Naive B cell (primary cell): ENCODE results near the gene EMC6. TPM values are rescaled to one million over a fixed set of nuclear protein-coding genes. Genes with fewer than 3 reads are reported as not detected.
"Not testable (repeated sequence)": the region's sequence is repeated elsewhere in the genome, so short reads cannot be mapped to it uniquely, and the experiment has no call there.

Source experiments
- ATAC-seq, 2 donors: fragments of 150-1000 bp; cut with Tn5 transposase; 2 replicates each; pipeline ENCODE4 v1.10.0; 2021; ENCODE audit warnings: low read depth in 2 of 2, mild to moderate bottlenecking in 2 of 2, moderate library complexity in 2 of 2
- DNase-seq: peaks from one replicate; pipeline ENCODE4 v3.0.0; 2022
- H3K27ac Mint-ChIP-seq, 6 donors: one replicate each; pipeline ENCODE4 v1.8.0; 2020 to 2022; ENCODE audit warnings: mild to moderate bottlenecking in 6 of 6, mixed read lengths in 6 of 6, moderate library complexity in 5 of 6, inconsistent platforms in 2 of 6
- H3K27me3 Mint-ChIP-seq, 3 donors: one replicate each; pipeline ENCODE4 v1.8.0; 2021 to 2022; ENCODE audit warnings: mixed read lengths in 3 of 3, mild to moderate bottlenecking in 1 of 3
- H3K36me3 Mint-ChIP-seq, 2 donors: one replicate each; pipeline ENCODE4 v1.8.0; 2020 to 2022; ENCODE audit warnings: mixed read lengths in 2 of 2, inconsistent platforms in 1 of 2, mild to moderate bottlenecking in 1 of 2
- H3K4me1 Mint-ChIP-seq, 3 donors: one replicate each; pipeline ENCODE4 v1.8.0; 2020 to 2022; ENCODE audit warnings: mixed read lengths in 3 of 3, inconsistent platforms in 1 of 3, mild to moderate bottlenecking in 1 of 3, moderate library complexity in 1 of 3
- H3K4me3 Mint-ChIP-seq, 8 donors: one replicate each; pipeline ENCODE4 v1.8.0; 2020 to 2022; ENCODE audit warnings: mild to moderate bottlenecking in 8 of 8, mixed read lengths in 8 of 8, moderate library complexity in 8 of 8, inconsistent platforms in 2 of 8
- H3K9me3 Mint-ChIP-seq, 7 donors: one replicate each; pipeline ENCODE4 v1.8.0; 2020 to 2022; ENCODE audit warnings: mixed read lengths in 7 of 7, mild to moderate bottlenecking in 5 of 7, inconsistent platforms in 2 of 7, moderate library complexity in 1 of 7
- polyA plus RNA-seq, 6 donors: library from polyadenylated mRNA; unstranded; fragments of 300-500 nt; fragmentation: Illumina TruSeq; gene quantifications; one replicate each; pipeline ENCODE4 v1.2.3, GENCODE V29; 2021; ENCODE audit warnings: low read depth in 6 of 6

The EMC6 gene
- polyA plus RNA-seq, 6 donors from 2014 or later: 38.9 to 83.4 (median 55.2) TPM

- Mint-ChIP-seq H3K4me3 (peak overlapping the region; percentile 95 to 99 (median 98)), H3K27me3 (no peaks in the 10 kb centered on the region), H3K4me1 (peaks cover 35 to 71% (median 64%) of the 10 kb centered on the region in 3 donors), H3K36me3 (peaks cover 8 to 15% of the 10 kb centered on the region in 2 donors), H3K9me3 (no peaks in the 10 kb centered on the region), H3K27ac (peak overlapping the region; percentile 95 to 99 (median 98))
- DNase-seq (peak; percentile 81), ATAC-seq (peak; percentile 63 to 67)
Measured at GRCh38 chr17:3693829-3694231, 25.2 kb downstream of the EMC6 start.

- Mint-ChIP-seq H3K9me3 (peaks cover 0 to 2% (median 0%) of the 10 kb centered on the region in 7 donors), H3K27ac (peak overlapping the region in 5 of 6 donors; percentile 51 to 99 (median 96)), H3K4me3 (peak overlapping the region; percentile 95 to 99 (median 98)), H3K4me1 (peaks cover 30 to 74% (median 68%) of the 10 kb centered on the region in 3 donors), H3K27me3 (no peaks in the 10 kb centered on the region), H3K36me3 (peaks cover 3 to 15% of the 10 kb centered on the region in 2 donors)
- DNase-seq: peak; percentile 39
- peak; percentile 3 for ATAC-seq
Measured at GRCh38 chr17:3695129-3695722, 26.6 kb downstream of the EMC6 start.

GRCh38 chr17:3695723-3696411 lies 27.3 kb downstream of the EMC6 start, which contains the start of gene P2RX5:
Gene P2RX5, minus strand, starts transcription at chr17:3696155. Its CDS starts 150 bp downstream, at chr17:3696005.
- peaks cover 3 to 15% of the 10 kb centered on the region in 2 donors for H3K36me3 Mint-ChIP-seq
- peaks cover 0 to 2% (median 0%) of the 10 kb centered on the region in 7 donors for H3K9me3 Mint-ChIP-seq
- DNase-seq: peak; percentile 69
- ATAC-seq: peak; percentile 55 to 61
- peak within 1 kb of the TSS; percentile 95 to 100 (median 99) for H3K4me3 Mint-ChIP-seq
- peak within 1 kb of the TSS; percentile 95 to 99 (median 99) for H3K27ac Mint-ChIP-seq
- H3K4me1 Mint-ChIP-seq: peaks cover 26 to 74% (median 68%) of the 10 kb centered on the region in 3 donors
- H3K27me3 Mint-ChIP-seq: no peaks in the 10 kb centered on the region

DNA sequence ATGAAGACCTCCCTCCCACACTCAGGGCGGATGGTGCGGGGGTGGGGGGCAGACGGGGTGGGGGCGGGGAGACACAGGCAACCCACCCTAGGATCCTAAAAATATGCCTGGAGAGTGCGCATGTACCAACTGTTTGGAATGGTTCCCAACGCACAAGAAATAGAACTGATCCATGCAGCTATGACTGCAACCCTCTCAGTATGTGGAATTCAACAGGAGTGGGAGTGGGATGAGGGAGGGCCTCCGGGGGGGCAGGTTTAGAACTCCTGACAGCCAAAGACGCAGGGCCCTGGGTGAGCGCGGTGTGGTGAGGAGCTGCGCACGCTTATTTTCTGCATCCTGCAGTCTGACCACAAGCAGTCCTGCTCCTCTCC lies 28.5 kb downstream of the EMC6 start:
- DNase-seq (no peak), ATAC-seq (no peak)
- Mint-ChIP-seq H3K36me3 (peaks cover 3 to 15% of the 10 kb centered on the region in 2 donors), H3K4me1 (peaks cover 22 to 65% (median 64%) of the 10 kb centered on the region in 3 donors), H3K4me3 (peak overlapping the region; percentile 80 to 100 (median 98)), H3K9me3 (peaks cover 0 to 2% (median 0%) of the 10 kb centered on the region in 7 donors), H3K27me3 (no peaks in the 10 kb centered on the region), H3K27ac (peak overlapping the region in 2 of 6 donors; percentile 47 to 95)

- ATAC-seq (no peak), DNase-seq (no peak)
- Mint-ChIP-seq H3K27ac (peak overlapping the region in 1 of 6 donors; percentile 69), H3K36me3 (peaks cover 8 to 15% of the 10 kb centered on the region in 2 donors), H3K4me3 (peak overlapping the region in 6 of 8 donors; percentile 9 to 98 (median 82)), H3K4me1 (peaks cover 21 to 66% (median 64%) of the 10 kb centered on the region in 3 donors), H3K27me3 (no peaks in the 10 kb centered on the region), H3K9me3 (peaks cover 0 to 7% (median 0%) of the 10 kb centered on the region in 7 donors)
Measured at GRCh38 chr17:3698139-3698538, 29.5 kb downstream of the EMC6 start.

DNA sequence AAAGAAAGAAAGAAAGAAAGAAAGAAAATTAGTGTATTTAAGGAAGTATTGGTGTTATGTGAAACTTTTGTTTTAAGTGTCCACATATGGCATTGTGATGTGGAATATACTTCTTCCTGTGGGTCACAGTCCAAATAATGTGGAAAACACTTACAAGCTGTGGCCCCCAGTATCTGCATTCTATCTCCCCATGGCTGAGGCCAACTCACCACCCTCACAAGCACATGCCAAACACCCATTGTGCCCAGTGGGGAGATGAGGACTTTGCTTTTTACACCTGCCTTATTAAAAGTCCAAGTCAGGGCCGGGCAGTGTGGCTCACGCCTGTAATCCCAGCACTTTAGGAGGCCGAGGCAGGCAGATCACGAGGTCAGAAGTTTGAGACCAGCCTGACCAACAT lies 31.3 kb downstream of the EMC6 start:
- Mint-ChIP-seq H3K4me3 (no peak overlapping the region), H3K27me3 (no peaks in the 10 kb centered on the region), H3K4me1 (peaks cover 10 to 68% (median 63%) of the 10 kb centered on the region in 3 donors), H3K9me3 (peaks cover 0 to 7% (median 0%) of the 10 kb centered on the region in 7 donors), H3K27ac (no peak overlapping the region), H3K36me3 (peaks cover 4 to 8% of the 10 kb centered on the region in 2 donors)
- ATAC-seq: no peak
- no peak for DNase-seq

DNA sequence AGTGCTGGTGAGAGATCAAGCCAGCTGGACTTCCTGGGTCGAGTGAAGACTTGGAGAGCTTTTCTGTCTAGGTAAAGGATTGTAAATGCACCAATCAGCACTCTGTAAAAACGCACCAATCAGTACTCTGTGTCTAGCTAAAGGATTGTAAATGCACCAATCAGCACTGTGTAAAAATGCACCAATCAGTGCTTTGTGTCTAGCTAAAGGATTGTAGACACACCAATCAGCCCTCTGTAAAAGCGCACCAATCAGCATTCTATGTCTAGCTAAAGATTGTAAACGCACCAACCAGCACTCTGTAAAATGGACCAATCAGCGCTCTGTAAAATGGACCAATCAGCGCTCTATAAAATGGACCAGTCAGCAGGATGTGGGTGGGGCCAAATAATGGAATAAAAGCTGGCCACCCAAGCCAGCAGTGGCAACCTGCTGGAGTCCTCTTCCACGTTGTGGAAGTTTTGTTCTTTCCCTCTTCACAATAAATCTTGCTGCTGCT lies 33.5 kb downstream of the EMC6 start:
- not testable (repeated sequence) for H3K27ac Mint-ChIP-seq, H3K9me3 Mint-ChIP-seq
- peaks cover 12 to 75% (median 61%) of the 10 kb centered on the region in 3 donors for H3K4me1 Mint-ChIP-seq

DNA sequence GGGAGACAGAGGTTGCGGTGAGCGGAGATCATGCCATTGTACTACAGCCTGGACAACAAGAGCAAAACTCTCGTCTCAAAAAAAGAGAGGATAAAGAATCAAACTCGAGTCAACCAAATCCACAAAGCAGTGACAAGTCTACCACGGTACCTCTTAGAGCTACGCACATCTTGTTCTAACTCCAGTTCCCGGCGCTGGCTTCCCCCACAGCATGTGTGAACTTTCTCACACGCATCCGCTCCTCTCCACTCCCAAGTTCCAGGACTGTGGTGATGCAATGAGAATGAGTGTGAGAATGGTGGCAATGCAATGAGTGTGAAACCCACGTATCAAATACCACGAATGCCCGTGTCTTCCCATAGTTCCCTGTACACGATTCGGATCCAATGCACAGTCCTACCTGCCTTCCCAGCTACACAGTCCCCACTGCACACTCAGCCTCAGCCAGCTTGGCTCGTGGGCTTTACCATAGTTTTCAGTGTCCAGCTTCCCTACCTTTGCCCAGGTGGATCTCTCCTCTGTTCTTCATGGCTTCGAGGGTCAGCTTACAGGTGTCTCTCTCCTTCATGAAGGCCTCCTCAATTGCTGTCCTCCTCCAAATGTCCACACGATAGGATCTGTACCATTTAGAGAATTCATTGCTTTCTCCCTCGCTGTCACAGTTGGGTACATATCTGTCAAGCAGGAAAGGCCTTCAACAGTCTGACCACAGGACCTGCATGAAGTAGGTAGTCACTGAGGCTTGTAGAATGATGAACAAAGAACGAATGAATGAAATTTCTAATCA lies 36.5 kb downstream of the EMC6 start:
- peak overlapping the region in 1 of 8 donors; percentile 30 for H3K4me3 Mint-ChIP-seq
- H3K27ac Mint-ChIP-seq: peak overlapping the region in 3 of 6 donors; percentile 53 to 66 (median 57)
- peaks cover 0 to 5% (median 0%) of the 10 kb centered on the region in 7 donors for H3K9me3 Mint-ChIP-seq
- H3K4me1 Mint-ChIP-seq: peaks cover 24 to 73% (median 48%) of the 10 kb centered on the region in 3 donors
- ATAC-seq: no peak
- no peaks in the 10 kb centered on the region for H3K27me3 Mint-ChIP-seq
- DNase-seq: no peak
- H3K36me3 Mint-ChIP-seq: peaks cover 0 to 4% of the 10 kb centered on the region in 2 donors

More for the DNA sequence above, 33.5 kb downstream of the EMC6 start:
- ATAC-seq, DNase-seq, H3K36me3 Mint-ChIP-seq, H3K27me3 Mint-ChIP-seq: not testable (repeated sequence)
- peak overlapping the region in 1 of 8 donors; percentile 70 for H3K4me3 Mint-ChIP-seq

GRCh38 chr17:3705718-3705984 lies 37.0 kb downstream of the EMC6 start:
- not testable (repeated sequence) for DNase-seq, ATAC-seq, H3K9me3 Mint-ChIP-seq, H3K27me3 Mint-ChIP-seq, H3K27ac Mint-ChIP-seq, H3K36me3 Mint-ChIP-seq
- peak overlapping the region in 1 of 8 donors; percentile 30 for H3K4me3 Mint-ChIP-seq
- H3K4me1 Mint-ChIP-seq: peaks cover 25 to 75% (median 48%) of the 10 kb centered on the region in 3 donors

DNA sequence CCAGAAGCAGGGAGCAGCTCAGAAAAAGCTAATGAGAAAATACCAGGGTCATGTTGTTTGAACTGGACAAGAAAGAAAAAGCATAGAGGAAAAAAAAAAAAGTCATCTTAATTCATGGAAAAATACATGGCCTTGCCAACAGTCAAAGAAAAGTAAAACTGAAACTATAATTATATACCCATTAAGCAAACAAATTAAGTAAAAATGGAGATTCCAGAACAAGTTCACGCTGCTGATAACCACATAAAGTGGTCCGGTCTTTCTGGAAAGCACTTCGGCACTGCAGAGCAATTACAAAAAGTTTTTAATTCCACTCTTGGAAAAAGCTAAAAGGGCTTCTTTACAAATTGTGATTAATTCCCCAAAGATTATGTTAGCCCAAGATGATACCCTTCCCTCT lies 39.8 kb downstream of the EMC6 start:
- Mint-ChIP-seq H3K36me3 (no peaks in the 10 kb centered on the region), H3K4me3 (peak overlapping the region in 6 of 8 donors; percentile 15 to 73 (median 44)), H3K27me3 (no peaks in the 10 kb centered on the region), H3K4me1 (peaks cover 39 to 80% (median 61%) of the 10 kb centered on the region in 3 donors), H3K27ac (peak overlapping the region in 1 of 6 donors; percentile 53), H3K9me3 (no peaks in the 10 kb centered on the region)
- DNase-seq (no peak), ATAC-seq (no peak)

- H3K36me3 Mint-ChIP-seq: peaks cover 5 to 9% of the 10 kb centered on the region in 2 donors
Measured at GRCh38 chr17:3710951-3711383, 42.4 kb downstream of the EMC6 start.

GRCh38 chr17:3712811-3713463 lies 44.3 kb downstream of the EMC6 start:
- Mint-ChIP-seq H3K9me3 (no peaks in the 10 kb centered on the region), H3K27me3 (no peaks in the 10 kb centered on the region), H3K36me3 (peaks cover 14 to 23% of the 10 kb centered on the region in 2 donors), H3K4me3 (peak overlapping the region; percentile 15 to 84 (median 60)), H3K4me1 (peaks cover 44 to 73% (median 72%) of the 10 kb centered on the region in 3 donors), H3K27ac (peak overlapping the region in 4 of 6 donors; percentile 71 to 97 (median 86))
- DNase-seq: no peak
- ATAC-seq: no peak

More at GRCh38 chr17:3710951-3711383, 42.4 kb downstream of the EMC6 start:
- Mint-ChIP-seq H3K4me3 (peak overlapping the region; percentile 70 to 91 (median 89)), H3K27me3 (no peaks in the 10 kb centered on the region), H3K4me1 (peaks cover 41 to 67% (median 54%) of the 10 kb centered on the region in 3 donors), H3K9me3 (no peaks in the 10 kb centered on the region), H3K27ac (peak overlapping the region; percentile 86 to 99 (median 94))
- ATAC-seq (peak; percentile 94), DNase-seq (peak; percentile 91)
